Measurements from ENCODE around the gene SPRR5.

The SPRR5 gene

DNA sequence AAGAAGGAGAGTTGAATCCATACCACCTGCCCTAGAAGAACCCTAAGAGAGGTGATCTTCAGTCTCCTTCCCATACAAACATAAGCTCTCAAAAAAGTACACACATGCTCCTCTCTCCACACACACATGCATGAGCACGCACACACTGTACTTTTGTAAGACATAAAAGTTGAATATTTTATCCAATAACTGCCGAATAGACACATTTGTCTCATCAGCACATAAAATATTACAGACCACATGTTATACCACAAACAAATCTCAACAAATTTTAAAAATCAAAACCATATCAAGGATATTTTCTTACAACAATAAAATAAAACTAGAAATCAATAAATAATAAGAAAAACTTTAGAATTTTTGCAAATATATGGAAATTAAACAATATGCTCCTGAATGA lies 39.6 kb downstream of the SPRR5 start:
- no peak for DNase-seq

DNA sequence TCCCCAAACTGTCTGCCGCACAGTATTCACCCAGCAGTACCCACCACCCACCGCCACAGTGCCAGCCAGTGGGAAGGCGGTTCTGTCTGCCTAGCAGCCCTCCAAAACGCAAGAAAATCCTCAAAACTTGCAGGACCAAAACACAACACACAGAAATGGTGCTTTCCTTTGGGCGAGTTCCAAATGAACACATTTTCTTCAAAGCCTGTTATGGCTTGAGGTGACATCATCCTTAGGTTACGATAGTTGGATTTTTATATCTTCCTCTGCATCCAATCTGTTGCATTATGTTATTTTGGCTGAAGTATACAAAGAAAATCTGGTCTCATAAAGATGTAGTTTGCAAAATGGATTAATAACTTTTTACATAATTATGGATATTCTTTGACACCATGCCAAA lies 46.2 kb downstream of the SPRR5 start:
- DNase-seq, result no peak

DNA sequence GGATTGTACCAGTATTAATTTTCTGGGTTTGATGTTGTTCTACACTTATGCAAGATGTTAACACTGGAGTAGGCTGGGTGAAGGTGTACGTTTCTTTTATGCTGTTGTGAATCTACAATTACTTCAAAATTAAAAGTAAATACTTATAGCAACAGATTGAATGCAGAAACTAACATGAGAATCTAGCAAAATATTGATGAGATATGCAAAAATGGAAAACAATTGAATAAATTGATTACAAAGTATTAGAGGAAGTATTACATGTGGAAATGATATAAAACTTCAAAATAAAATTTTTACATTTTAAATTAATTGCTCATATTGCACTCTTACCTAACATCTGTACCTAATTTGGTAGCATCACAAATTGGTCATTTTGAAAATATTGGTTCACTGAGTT lies 48.8 kb downstream of the SPRR5 start:
- no peak for DNase-seq

DNA sequence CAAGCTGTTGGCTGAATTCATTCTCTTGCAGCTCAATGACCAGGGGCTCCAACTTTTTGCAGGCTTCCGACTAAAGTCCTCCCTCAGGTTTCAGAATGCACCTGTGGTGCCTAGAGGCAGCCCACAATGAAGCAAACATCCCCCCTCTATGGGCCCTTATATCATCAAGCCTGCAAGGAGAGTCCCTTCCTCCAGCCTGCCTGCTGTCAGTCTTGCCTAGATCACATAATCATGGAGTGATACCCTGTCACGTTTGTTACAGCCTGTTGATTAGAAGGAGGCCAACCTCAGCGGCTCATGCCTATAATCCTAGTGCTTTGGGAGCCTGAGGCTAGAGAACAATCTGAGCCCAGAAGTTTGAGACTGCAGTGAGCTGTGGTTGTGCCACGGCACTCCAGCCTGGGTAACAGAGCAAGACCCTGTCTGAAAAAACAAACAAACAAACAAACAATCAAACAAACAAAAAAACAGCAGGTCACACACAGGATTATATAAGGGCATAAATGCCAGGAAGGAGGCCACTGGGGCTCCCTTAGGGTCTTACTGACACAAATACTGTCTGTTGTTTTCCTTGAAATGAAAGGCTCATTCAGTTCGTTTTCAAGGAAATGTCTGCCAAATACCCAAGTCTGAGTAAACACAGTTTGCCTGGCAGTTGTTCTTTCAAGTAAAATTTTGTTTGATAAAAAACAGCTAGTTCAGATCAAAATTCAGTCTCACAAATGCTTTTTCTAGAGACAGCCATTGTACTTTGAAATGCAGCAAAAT lies 49.8 kb downstream of the SPRR5 start:
- no peak for DNase-seq

DNA sequence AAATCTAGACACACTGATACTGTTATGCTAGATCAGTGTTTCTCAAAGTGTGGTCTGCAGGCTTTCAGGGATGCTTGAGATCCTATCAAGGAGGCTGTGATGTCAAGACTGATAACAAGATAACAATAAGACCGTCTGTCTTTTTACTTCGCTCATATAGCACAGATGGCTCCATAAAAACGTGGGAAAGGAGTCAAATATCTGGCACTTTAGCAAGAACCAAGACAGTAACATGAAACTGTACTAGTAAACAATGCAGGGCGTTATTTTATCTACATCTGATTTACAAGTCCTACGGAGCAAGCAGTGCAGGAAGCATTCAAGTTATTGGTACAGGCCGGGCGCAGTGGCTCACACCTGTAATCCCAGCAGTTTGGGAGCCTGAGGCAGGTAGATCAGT lies 50.9 kb downstream of the SPRR5 start:
- no peak for DNase-seq

DNA sequence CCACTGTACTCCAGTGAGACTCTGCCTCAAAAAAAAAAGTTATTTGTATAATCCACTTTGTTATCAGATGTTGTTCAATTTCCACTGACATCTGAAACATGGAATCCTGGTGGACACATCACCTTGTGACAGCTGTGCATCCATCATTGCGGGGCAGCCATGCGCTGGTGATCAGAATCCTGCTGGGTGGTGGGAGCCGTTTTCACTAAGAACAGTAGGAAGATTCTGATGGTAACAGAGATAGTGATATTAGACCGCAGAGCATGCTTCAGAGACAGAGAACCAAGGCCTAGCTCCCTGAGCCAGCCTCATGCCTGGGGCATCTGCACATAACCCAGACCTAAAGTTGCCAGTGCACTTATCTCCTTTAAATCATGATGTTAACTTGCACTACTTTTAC lies 51.5 kb downstream of the SPRR5 start:
- DNase-seq, result no peak

Measured in NCI-H1092 (cell line).